H9 (cell line): Measurements from ENCODE around the gene P2RY14. TPM values are rescaled to one million over a fixed set of nuclear protein-coding genes. Genes with fewer than 3 reads are reported as not detected.

Source experiments
- DNase-seq: peaks from one replicate; pipeline ENCODE4 v3.0.0-alpha.2; 2017
- H2AFZ ChIP-seq: one replicate; pipeline ENCODE4 v1.6.1; 2013; ENCODE audit warnings: mild to moderate bottlenecking, low read length, control low read depth, moderate library complexity
- H2AK5ac ChIP-seq: 2 replicates; pipeline ENCODE4 v1.6.1; 2013; ENCODE audit warnings: low read length, control low read depth, mixed read lengths; ENCODE audit not compliant: insufficient read length
- H2BK120ac ChIP-seq: one replicate; pipeline ENCODE4 v1.6.1; 2013; ENCODE audit warnings: low read depth, mild to moderate bottlenecking, low read length, control low read depth, inconsistent platforms; ENCODE audit not compliant: poor library complexity, severe bottlenecking
- H2BK12ac ChIP-seq: 2 replicates; pipeline ENCODE4 v1.6.1; 2013; ENCODE audit warnings: low read length, control low read depth, mixed read lengths, low read depth; ENCODE audit not compliant: insufficient read length
- H2BK15ac ChIP-seq: 2 replicates; pipeline ENCODE4 v1.6.1; 2013; ENCODE audit warnings: low read depth, low read length, control low read depth
- H2BK20ac ChIP-seq: one replicate; pipeline ENCODE4 v1.6.1; 2013; ENCODE audit warnings: low read depth, mild to moderate bottlenecking, low read length, control low read depth, inconsistent platforms; ENCODE audit not compliant: poor library complexity, severe bottlenecking
- H2BK5ac ChIP-seq: 2 replicates; pipeline ENCODE4 v1.6.1; 2013; ENCODE audit warnings: low read length, control low read depth, mixed read lengths; ENCODE audit not compliant: insufficient read length
- H3K14ac ChIP-seq: 2 replicates; pipeline ENCODE4 v1.6.1; 2013; ENCODE audit warnings: low read length, control low read depth; ENCODE audit not compliant: insufficient read depth
- H3K18ac ChIP-seq: 2 replicates; pipeline ENCODE4 v1.6.1; 2013; ENCODE audit warnings: low read depth, mild to moderate bottlenecking, mixed read lengths, low read length, control low read depth; ENCODE audit not compliant: insufficient read length
- H3K23ac ChIP-seq: 2 replicates; pipeline ENCODE4 v1.6.1; 2013; ENCODE audit warnings: low read length, control low read depth, mixed read lengths, low read depth; ENCODE audit not compliant: insufficient read length
- H3K23me2 ChIP-seq: 2 replicates; pipeline ENCODE4 v1.6.1; 2013; ENCODE audit warnings: low read depth, mild to moderate bottlenecking, mixed read lengths, low read length, control low read depth; ENCODE audit not compliant: insufficient read length, poor library complexity, severe bottlenecking
- H3K27ac ChIP-seq: 2 replicates; pipeline ENCODE4 v1.5.1; 2013; ENCODE audit warnings: low read length, control low read depth, mixed read lengths, low read depth; ENCODE audit not compliant: insufficient read length
- H3K27me3 ChIP-seq: 2 replicates; pipeline ENCODE4 v1.6.1; 2013; ENCODE audit warnings: low read length, control low read depth, inconsistent platforms; ENCODE audit not compliant: insufficient read depth
- H3K4ac ChIP-seq: 2 replicates; pipeline ENCODE4 v1.6.1; 2013; ENCODE audit warnings: low read depth, mild to moderate bottlenecking, control low read depth, inconsistent platforms, low read length, moderate library complexity
- H3K4me1 ChIP-seq: 2 replicates; pipeline ENCODE4 v1.6.1; 2013; ENCODE audit warnings: low read length, control low read depth, inconsistent platforms; ENCODE audit not compliant: insufficient read depth
- H3K4me2 ChIP-seq: 2 replicates; pipeline ENCODE4 v1.6.1; 2013; ENCODE audit warnings: low read length, control low read depth, mixed read lengths; ENCODE audit not compliant: insufficient read length, insufficient read depth
- H3K56ac ChIP-seq: 2 replicates; pipeline ENCODE4 v1.6.1; 2013; ENCODE audit warnings: low read depth, mild to moderate bottlenecking, mixed read lengths, low read length, control low read depth; ENCODE audit not compliant: insufficient read length
- H3K79me1 ChIP-seq: 2 replicates; pipeline ENCODE4 v1.6.1; 2013; ENCODE audit warnings: low read depth, mild to moderate bottlenecking, moderate library complexity, low read length, control low read depth, inconsistent platforms; ENCODE audit not compliant: insufficient read depth, poor library complexity, severe bottlenecking
- H3K79me2 ChIP-seq: 2 replicates; pipeline ENCODE4 v1.6.1; 2013; ENCODE audit warnings: low read length, control low read depth, inconsistent platforms; ENCODE audit not compliant: insufficient read depth
- H3K9ac ChIP-seq: 2 replicates; pipeline ENCODE4 v1.6.1; 2013; ENCODE audit warnings: low read length, control low read depth, mixed read lengths; ENCODE audit not compliant: insufficient read length; ENCODE audit errors: extremely low read depth
- H3K9me3 ChIP-seq: one replicate; pipeline ENCODE4 v1.6.1; 2013; ENCODE audit warnings: low read depth, low read length, inconsistent platforms; ENCODE audit not compliant: control insufficient read depth
- H3T11ph ChIP-seq: one replicate; pipeline ENCODE4 v1.6.1; 2013; ENCODE audit warnings: mild to moderate bottlenecking, low read length, control low read depth, inconsistent platforms
- H4K20me1 ChIP-seq: one replicate; pipeline ENCODE4 v1.6.1; 2013; ENCODE audit not compliant: control insufficient read depth, insufficient read length, insufficient read depth
- H4K5ac ChIP-seq: 2 replicates; pipeline ENCODE4 v1.6.1; 2013; ENCODE audit warnings: low read depth, mild to moderate bottlenecking, mixed read lengths, low read length, control low read depth; ENCODE audit not compliant: insufficient read length
- H4K8ac ChIP-seq: replicated peaks from 2 replicates; pipeline ENCODE4 v1.6.1; 2013; ENCODE audit warnings: low read length, control low read depth, mixed read lengths, low read depth; ENCODE audit not compliant: insufficient read length
- H4K91ac ChIP-seq: 2 replicates; pipeline ENCODE4 v1.6.1; 2013; ENCODE audit warnings: low read depth, mild to moderate bottlenecking, moderate library complexity, mixed read lengths, low read length, control low read depth; ENCODE audit not compliant: insufficient read length
- H3K27ac Mint-ChIP-seq, 3 experiments: 2 replicates in 2 of 3; 3 replicates in 1 of 3; pipeline ENCODE4 v1.8.0; 2020 to 2021; ENCODE audit warnings: mixed read lengths in 3 of 3, mild to moderate bottlenecking in 1 of 3, moderate library complexity in 1 of 3
- H3K27me3 Mint-ChIP-seq: 2 replicates; pipeline ENCODE4 v1.8.0; 2021; ENCODE audit warnings: low read depth, mild to moderate bottlenecking, moderate library complexity, mixed read lengths
- H3K36me3 Mint-ChIP-seq, 3 experiments: 2 replicates in 2 of 3; 3 replicates in 1 of 3; pipeline ENCODE4 v1.8.0; 2020 to 2021; ENCODE audit warnings: low read depth in 3 of 3, mixed read lengths in 3 of 3; ENCODE audit not compliant: insufficient read depth in 1 of 3
- H3K4me1 Mint-ChIP-seq, 2 experiments: 2 replicates each; pipeline ENCODE4 v1.8.0; 2020; ENCODE audit warnings: mixed read lengths in 2 of 2
- H3K4me3 Mint-ChIP-seq, 2 experiments: 2 replicates in 1 of 2; 3 replicates in 1 of 2; pipeline ENCODE4 v1.8.0; 2020 to 2021; ENCODE audit warnings: mild to moderate bottlenecking in 2 of 2, mixed read lengths in 2 of 2, moderate library complexity in 1 of 2
- H3K9me3 Mint-ChIP-seq, 2 experiments: 2 replicates in 1 of 2; 3 replicates in 1 of 2; pipeline ENCODE4 v1.8.0; 2020; ENCODE audit warnings: mild to moderate bottlenecking in 2 of 2, mixed read lengths in 2 of 2, moderate library complexity in 1 of 2
- WGBS: extraction: QIAGEN DNeasy Blood & Tissue Kit; methylation state at CpG from one replicate; pipeline ENCODE4 v1.1.7; 2013; ENCODE audit warnings: missing lambda C conversion rate, low lambda C conversion rate, mixed read lengths; ENCODE audit not compliant: insufficient read length; ENCODE audit errors: extremely low coverage; 5-methylcytosine and 5-hydroxymethylcytosine counted together
- total RNA-seq: library from RNA; stranded (reverse); gene quantifications from 2 replicates; pipeline ENCODE4 v1.2.1, GENCODE V29; 2021
- TF ChIP-seq, protein P1 (sequence below): fragments of 200-600 bp; sonication (generic); conservative IDR thresholded peaks from 3 replicates; pipeline ENCODE4 v1.8.0; 2021; ENCODE audit warnings: antibody characterized with exemption, mild to moderate bottlenecking

The P2RY14 gene
- total RNA-seq, 1 experiment from 2014 or later: not detected

DNA sequence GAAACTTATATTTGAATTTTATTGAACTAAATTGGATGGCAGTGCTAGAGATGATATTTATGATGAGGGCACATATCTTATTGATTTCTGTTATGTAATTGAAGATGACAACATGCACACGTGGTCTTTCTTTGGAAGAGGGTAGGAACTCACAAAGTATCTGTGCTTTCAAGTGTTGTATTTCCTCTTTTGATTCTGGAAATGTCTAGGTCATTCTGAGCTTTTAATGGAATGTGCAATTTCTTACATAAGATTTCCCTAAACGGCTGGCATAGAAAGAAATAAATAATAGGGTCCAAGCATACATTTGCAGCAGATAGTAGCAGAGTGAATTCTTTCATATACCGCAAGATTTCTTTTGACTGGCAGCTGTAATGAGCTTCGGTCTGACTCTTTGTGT lies 65.2 kb downstream of the P2RY14 start:
- H2BK120ac ChIP-seq: no peak overlapping the region
- Mint-ChIP-seq H3K4me1 (peaks cover 12 to 19% of the 10 kb centered on the region in 2 experiments), H3K4me3 (no peak overlapping the region), H3K27me3 (no peaks in the 10 kb centered on the region), H3K27ac (no peak overlapping the region), H3K36me3 (no peaks in the 10 kb centered on the region), H3K9me3 (no peaks in the 10 kb centered on the region)
- TF ChIP-seq, protein P1, sequence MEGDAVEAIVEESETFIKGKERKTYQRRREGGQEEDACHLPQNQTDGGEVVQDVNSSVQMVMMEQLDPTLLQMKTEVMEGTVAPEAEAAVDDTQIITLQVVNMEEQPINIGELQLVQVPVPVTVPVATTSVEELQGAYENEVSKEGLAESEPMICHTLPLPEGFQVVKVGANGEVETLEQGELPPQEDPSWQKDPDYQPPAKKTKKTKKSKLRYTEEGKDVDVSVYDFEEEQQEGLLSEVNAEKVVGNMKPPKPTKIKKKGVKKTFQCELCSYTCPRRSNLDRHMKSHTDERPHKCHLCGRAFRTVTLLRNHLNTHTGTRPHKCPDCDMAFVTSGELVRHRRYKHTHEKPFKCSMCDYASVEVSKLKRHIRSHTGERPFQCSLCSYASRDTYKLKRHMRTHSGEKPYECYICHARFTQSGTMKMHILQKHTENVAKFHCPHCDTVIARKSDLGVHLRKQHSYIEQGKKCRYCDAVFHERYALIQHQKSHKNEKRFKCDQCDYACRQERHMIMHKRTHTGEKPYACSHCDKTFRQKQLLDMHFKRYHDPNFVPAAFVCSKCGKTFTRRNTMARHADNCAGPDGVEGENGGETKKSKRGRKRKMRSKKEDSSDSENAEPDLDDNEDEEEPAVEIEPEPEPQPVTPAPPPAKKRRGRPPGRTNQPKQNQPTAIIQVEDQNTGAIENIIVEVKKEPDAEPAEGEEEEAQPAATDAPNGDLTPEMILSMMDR: no peak
- H3K14ac ChIP-seq: no peak overlapping the region
- no peak overlapping the region for H3K56ac ChIP-seq
- H3K79me1 ChIP-seq: no peaks in the 10 kb centered on the region
- H4K8ac ChIP-seq: no peak overlapping the region
- no peak overlapping the region for H2AK5ac ChIP-seq
- peaks cover 4% of the 10 kb centered on the region; the same call in 1 of the 2 replicates for H3K4me1 ChIP-seq
- no peak overlapping the region for H2AFZ ChIP-seq
- H3K18ac ChIP-seq: no peak overlapping the region
- H2BK15ac ChIP-seq: no peak overlapping the region
- no peak overlapping the region for H4K5ac ChIP-seq
- H3T11ph ChIP-seq: no peak overlapping the region
- no peaks in the 10 kb centered on the region for H3K23me2 ChIP-seq
- no peak overlapping the region for H3K9ac ChIP-seq
- H4K20me1 ChIP-seq: no peaks in the 10 kb centered on the region
- no peak overlapping the region for H3K4ac ChIP-seq
- no peak overlapping the region for H3K27ac ChIP-seq
- no peak overlapping the region for H2BK5ac ChIP-seq
- no peak overlapping the region for H3K4me2 ChIP-seq
- no CpG with 5 or more reads among the region's 4 CpGs for WGBS
- H3K79me2 ChIP-seq: no peaks in the 10 kb centered on the region
- no peaks in the 10 kb centered on the region for H3K9me3 ChIP-seq
- no peak for DNase-seq
- H3K23ac ChIP-seq: no peak overlapping the region
- no peak overlapping the region for H2BK12ac ChIP-seq
- H4K91ac ChIP-seq: no peak overlapping the region
- no peak overlapping the region for H2BK20ac ChIP-seq
- no peaks in the 10 kb centered on the region for H3K27me3 ChIP-seq
